NOMO-1 (cell line): ENCODE results near the gene ANKDD1B.

ENCODE experiments used
- DNase-seq, 2 experiments: peaks; one replicate each; lab custom pipeline; 2025; ENCODE audit not compliant: unreplicated experiment in 2 of 2; lab: John Stamatoyannopoulos, UW

The ANKDD1B gene

DNA sequence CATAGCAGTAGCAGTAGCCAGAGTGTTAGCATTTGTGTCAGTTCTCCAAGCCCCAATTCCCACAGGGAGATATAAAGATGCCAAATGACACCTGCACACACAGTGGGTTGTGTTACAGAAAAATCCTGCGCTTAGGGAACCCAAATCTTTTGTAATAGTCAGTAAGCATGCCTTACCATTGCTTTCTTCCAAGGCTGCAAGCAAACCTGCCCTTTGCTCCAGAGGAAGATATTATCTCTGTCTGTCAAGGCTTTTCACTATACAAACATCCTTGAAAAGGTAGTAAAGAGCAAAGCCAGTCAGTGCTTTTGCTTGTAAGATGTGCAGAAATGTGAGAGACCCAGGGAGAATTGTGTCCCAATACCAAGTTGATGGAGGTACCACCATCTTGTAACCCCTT is 2.9 kb downstream of the ANKDD1B start:
- DNase-seq: no peak

DNA sequence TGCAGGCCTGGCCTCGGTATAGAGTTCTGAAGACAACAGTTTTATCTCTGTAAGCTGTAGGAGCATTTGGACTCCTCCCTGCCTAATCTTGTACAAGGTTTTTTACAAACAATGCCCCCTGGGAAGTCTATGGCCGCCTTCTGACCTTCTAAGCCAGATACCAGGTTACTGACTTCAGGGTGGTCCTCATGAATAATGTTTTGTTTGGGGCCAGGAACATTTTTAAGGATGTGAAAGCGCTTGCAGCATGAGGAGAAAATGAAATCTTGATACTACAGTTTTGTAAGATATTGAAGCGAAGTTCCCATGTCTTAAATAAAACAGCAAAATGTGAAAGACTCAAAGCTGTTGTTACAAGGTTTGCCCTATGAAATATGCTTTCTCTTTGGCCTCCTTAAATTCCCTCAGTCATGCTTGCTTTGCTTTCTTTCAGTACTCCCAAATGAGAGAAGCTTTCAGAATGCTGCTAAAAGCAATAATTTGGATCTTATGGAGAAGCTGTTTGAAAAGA is 5.2 kb downstream of the ANKDD1B start:
- no peak for DNase-seq

DNA sequence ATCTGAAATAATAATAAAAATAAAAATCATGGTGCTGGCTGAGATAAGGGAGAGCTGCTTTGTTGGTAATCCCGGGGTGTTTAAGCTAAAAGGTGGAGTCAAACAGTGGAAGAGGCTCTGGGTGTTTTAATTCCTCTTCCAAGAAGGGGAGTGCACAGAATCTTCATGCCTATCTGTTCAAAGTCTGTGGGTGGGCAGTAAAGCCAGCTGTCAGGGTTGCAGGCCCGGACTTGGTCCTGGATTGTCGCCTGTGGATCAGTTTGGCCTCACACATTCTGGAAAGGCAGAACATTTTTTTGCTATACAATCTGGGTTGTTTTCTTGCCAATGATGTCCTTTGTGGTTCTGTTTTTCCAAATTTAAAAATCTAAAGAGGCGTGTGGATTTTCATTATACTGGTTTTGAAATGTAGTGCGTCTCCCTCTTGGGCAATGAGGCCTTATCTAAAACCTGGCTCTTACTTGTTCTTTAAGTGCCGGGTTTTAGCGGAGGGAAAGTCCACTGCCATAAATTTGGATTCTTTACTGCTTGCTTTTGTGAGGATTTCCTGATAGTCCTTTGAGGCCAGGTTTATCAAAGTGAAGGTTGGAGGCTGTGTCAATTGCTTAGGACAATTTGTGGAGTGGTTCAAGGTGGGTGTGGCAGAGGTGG is 5.8 kb downstream of the ANKDD1B start:
- DNase-seq: no peak

DNA sequence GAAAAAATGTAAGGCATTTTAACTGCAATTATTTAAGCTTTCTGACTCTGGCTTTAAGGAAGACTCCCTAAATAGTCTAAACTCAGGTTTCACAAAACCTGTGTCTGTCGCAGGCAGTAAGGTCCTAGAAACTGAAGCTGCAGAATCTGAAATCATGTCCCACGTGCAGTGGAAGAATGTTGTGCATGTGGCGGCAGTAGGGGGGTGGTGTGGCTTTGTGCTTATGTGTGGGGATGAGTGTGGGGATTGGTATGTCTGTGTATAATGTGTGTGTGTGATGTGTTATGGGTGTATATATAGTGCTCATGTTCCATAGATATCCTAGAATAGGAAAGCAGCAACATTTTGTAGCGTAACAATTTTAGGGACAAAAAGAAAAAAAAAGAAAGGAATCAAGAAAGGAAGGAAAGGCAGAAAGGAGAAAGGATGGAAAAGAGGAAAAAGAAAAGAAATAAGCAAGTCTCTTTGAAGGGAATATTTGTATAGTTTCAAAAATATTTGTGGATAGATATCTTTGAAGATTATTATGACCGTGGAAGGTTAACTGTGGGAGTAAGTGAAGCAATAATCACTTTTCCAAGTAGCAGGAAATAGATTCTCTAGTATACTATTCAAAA is 6.6 kb downstream of the ANKDD1B start:
- DNase-seq: no peak

DNA sequence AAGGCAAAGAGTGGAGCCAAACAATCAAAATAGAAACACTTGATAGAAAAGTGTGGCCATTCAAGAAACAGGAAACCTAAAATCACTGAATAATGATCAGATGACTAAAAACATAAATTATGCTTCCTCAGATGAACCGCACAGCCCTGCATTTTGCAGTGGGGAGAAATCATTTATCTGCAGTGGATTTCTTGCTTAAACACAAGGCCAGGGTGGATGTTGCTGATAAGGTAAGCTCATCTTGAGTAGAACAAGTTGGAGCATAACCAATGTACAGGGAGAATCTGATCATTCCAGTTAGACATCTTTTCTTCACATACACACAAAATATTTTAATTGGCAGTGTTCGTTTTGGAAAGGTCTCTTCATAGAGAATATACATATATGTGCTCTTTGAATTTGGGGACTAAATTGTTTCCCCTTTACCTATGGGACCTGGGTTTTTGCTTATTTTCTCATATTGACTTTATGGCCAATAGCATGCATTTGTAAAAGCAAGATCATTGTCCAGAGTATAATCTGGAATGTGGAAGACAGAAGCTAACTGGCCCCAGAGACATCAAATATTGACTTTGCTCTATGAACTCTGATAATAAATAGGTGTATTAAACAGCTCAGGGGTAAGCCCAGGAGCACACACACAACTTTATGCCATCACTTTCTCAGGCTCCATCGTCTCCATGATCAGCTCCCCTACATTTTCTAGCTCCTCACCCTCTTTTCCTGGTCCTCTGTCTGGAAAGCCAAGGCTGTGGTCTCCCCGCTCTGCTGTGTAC is 9.1 kb downstream of the ANKDD1B start:
- DNase-seq: no peak

DNA sequence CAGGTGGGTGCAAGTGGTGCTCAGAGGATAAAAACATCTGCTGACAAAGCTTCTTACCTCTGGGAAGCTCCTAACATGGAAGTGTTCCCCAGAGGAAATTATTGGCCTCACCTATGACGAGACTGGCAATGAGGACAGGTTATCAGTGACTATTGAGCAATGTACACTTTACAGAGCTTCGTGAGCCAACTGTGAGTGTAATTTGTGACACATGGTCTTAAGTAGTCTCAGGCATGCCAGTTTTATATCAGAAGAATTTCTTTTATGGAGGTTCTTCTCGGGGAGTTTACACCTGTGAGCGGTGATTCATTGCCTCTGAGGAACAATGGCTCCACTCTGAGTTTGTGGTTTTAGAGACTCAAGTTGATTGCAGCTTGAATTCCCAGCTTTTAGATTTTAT is 11.3 kb downstream of the ANKDD1B start:
- no peak for DNase-seq

DNA sequence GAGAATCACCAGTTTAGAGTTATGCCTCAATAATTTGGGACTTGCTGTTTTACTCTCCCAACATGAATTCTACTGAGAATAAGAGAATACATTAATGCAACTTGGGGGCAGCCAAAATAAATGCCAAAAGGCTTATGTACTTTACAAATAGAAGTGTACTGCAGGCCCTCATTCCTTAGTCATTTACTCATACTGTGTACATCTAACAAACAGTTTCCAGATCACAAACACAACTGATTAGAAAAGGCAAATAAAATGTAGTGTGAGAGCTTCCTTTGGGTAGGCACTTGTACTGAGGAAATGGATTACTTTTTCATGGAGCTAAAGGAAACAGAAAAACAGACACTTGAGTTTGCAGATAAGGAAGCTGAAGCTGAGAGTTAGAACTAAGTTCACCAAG is 12.6 kb downstream of the ANKDD1B start:
- no peak for DNase-seq

DNA sequence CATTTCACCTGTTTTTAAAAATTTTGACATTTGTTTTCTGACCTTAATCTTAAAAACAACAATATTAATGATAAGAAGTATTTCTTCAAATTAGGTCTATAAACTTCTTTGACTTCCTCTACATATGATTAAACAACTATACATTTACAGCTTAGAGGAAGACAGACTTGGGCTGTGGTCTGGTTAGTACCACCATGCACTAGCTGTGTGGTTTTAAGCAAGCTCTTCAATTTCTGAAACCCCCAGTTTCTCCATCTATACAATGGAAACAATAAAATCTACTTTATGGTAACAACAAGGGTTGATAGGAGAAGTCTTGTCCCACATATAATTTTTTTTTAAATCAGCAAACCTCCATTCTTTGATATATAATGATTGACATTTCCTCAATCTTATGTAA is 15.7 kb downstream of the ANKDD1B start:
- DNase-seq: no peak

DNA sequence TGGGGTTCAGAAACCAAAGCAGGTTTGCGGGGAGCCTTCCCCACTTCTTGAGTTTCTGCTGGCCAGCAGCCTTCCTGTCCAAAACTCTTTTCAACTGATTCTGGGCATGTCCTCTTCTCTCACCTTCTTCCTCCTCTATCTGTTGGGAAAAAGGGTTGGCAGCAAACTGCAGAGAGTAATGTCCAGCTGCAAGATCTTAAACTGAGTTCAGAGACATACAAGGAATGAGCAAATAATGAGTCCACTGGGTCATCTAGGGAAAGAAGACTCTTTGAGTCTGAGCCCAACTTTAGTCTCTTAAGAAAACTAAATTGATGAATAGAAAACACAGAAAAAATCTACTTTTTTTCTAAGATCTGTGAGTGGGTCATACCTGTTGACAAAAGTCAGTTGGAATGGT is 16.5 kb downstream of the ANKDD1B start:
- DNase-seq: no peak

DNA sequence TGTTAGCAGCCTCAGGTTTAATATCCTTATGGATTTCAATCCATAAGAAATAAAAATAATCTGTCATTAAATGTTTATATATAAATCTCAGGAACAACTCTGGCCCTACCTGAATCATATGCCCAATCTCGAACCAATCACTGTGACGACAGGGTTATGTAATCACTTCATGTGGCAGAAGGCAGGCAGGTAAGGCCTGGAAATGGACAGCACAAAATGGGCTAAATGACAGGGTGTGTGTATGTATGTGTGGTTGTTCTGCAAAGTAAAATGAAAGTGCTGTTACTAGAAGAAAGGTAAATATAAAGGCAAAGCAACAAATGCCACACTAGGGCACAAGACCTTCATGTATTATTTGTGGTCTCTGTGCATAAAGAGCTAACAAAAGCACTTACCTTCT is 19.6 kb downstream of the ANKDD1B start:
- DNase-seq: no peak

DNA sequence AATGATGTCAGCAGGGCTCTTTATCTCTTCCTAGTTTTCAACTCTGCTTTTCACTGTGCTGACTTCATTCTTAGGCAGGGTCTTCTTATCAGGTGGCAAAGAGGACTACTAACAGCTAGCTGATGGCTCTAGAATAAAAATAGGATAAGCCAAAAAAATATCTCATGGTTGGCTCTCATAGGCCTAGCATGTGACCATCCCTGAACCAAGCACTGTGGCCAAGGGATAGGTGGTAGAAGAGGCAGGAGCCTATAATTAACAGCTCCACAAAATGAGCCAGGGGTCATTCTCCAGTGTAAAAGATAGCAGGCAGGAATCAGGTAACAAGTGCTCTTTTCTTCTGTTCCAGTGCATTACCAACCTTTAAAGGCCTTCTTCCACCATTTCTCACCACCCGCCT is 21.1 kb downstream of the ANKDD1B start:
- DNase-seq: no peak

DNA sequence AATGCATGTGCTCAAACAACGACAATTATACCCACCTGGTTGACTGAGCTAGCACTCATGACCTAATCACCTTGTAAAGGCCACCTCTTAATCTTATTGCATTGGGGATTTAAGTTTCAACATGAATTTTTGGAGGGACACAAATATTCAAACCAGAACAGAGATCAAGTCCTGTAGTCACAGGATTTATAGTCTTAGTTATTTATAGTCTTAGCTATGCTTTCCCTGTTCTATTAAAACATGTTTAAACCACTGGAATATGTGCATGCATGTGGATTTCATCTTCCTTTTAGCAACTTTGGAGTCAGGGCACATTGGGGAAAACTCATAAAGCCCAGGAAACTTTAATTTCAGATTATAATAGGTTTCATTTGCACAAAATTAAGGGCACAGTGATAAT is 26.7 kb downstream of the ANKDD1B start:
- DNase-seq: no peak

DNA sequence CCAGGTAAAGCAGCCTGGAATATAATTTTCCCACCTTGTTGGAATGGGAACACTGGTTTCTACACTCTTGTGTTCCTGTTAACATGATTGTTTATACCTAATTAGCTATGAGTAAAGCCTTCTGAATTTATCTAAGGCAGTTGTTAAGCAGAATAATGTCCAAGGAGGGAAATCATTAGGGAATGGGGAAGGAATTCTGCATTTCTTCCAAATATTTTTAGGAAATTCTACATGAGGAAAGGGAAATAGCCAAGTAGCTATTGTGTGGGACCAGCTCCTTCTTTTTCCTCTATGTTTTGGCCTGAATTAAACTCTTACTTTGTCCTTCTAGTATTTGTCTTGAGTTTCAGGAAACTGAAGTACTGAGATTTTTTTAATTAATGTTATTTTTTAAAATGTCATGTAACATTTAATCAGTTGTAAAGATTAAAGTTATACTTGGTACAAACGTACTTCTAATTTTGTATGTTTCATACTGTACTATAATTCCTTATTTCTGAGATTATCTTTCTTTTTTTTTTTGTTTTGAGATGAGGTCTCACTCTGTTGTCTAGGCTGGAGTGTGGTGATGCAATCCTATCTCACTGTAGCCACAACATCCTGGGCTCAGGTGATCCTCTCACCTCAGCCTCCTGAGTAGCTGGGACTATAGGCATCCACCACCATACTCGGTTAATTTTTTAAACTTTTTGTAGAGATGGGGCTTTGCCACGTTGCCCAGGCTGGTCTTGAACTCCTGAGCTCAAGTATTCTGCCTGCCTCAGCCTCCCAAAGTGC is 28.5 kb downstream of the ANKDD1B start:
- DNase-seq: no peak

DNA sequence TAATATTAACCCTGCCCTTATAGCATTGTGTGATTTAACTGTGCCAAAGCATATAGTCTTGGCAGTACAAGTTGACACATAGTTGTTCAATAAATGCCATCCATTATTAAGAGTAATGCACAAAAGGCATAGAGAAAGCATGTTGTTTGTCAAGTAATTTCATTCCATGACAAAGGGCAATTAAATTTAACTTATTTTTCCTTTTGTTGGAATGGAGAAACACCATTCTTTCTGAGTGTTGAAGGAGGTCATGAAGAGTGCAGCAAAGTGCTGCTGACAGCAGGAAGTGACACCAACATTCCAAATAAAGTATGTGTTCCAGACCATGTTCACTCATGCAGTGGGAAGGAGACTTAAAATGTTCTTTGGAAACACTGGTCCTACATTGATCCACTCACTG is 29.1 kb downstream of the ANKDD1B start:
- DNase-seq: no peak

DNA sequence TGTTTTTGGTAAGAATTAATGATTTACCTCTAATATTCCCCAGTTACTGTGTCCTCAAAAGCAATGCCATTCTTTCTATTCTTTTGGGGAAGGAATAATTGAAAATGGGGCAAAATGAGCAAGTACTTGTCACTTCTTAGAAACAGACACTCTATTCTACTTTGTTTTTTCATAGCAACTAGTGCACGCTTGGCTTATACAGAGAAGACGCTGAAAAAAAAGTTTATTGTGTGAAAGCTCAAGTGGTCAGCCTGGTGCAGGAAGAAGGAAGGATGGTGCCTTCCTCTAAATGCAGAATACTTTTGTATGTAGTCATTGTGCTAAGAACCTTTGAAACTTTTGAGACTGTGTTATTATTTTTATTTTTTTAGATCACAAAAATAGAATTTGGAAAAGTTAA is 29.6 kb downstream of the ANKDD1B start:
- no peak for DNase-seq

DNA sequence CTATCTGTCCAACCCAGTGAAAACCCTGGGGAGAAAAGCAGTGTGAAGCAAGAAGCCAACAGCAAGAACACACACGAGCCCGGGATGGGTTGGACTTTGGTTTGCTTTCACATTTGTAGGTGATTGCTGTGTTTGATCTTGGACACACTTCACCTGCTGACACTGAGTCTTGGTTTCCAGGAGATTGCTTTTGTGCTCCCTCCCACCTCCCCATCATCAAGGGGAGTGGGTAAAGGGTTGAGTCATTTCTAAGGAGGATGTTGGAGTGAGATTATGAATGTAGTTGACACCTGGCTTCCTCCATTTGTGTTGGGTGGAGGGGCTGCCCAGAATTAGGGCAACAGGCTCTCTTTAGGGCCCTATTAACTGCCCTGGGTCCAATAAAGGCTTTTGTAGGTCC is 37.5 kb downstream of the ANKDD1B start:
- no peak for DNase-seq

DNA sequence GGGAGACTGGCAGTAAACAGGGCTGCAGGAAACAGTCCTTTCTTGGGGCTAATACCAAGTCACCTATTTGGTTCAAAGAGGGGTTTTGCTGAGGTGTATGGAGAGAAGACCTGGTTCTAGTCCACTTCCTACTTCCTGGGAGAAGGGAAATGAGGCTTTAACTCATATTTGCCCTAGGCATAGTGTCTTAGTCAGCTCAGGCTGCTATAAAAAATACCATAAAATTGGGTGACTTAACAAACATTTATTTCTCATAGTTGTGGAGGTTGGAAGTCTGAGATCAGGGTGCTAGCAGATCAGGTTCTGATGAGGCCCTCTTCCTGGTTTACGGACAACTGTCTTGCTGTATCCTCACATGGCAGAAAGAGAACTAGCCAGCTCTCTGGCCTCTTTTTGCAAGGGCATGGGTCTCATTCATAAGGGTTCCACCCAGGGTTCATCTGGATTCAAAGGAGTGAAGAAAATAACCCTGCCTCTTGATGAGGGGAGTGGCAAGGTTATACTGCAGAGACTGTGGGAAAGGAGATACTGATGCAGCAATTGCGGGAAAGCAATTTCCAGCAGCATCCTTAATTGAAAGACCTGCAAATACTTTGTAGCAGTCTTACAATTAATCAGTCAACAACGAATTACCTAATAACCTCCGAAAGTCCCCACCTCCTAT is 40.5 kb downstream of the ANKDD1B start:
- DNase-seq: no peak

DNA sequence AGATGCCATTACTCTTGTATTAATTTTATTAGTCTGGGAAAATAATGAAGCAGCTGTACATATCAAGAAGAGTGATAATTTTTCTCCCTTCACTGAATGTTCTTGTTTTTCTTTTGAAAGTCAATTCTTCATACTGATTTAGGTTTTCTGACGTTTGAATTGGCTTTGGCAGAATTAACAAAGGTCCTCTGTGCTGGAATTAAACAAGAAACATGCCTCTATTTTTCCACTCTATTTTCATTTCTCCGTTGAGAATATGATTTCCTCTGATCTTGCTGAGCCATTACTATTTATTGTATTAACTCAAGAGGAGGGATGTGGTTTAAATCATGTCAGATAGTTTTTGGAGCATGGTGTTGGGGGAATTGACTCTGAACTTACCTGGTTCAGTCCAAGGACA is 42.3 kb downstream of the ANKDD1B start:
- no peak for DNase-seq

DNA sequence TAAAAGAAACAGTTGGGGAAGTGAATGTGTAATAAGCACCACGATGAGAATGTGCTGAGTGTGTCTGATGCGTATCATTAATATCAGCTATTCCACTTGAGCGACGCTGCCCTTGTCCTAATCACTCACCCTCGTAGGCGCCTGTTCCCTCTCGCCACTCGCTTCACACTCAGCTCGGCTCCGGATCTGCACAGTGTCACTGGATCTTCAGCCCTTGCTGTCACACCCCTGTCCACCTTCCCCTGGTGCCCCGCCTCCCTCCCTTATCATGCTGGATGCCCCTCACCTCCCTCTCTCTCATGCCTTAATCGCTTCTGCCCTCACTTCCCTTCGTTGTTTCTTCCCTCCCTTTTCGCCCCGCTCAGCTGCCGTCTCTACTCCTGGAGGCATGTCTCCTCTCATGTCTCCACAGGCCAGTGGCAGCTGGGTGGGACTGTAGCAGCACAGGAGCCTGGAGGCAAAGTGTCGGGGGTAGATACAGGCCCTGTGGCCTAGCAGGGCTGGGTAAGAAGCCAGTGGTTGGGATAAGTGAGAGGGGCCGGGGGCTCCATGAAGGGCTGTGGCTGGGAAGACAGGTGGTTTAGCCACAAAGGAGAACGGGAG is 43.5 kb downstream of the ANKDD1B start:
- DNase-seq: no peak

DNA sequence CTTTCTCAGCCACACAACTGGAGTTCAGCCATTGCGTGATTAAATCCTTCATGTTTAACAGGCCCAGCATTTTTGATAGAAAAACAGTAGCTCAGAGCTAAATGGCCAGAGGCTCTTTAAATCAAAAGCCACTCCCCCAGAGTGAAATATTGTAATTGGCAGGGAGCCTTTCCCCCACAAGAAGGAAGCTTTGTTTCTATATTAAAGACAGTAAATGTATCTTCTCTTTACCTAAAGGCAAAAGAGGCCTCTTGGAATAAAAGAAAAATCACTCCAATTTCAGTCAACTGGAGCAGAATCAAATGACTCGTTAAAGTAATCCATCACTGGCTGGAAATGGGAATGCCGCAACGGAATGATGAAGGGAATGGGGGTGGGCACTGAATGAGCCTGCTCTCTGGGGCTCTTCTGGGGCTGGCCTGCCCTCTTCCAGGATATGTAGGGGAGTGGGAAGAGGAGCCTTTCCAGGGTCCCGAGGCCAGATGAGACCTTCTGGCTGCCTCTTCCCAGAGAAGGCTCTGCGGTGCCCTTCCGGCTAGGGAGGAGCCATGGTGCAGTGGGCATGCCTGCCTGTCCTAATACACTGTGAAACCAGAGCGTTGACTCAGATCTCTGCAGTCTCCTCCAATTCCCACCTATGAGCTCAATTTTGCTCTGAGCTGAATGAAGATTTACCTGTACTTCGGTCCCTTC is 45.2 kb downstream of the ANKDD1B start:
- DNase-seq: peak in 1 of 2 experiments; percentile 14
